K562 (cell line): ENCODE data around the gene HPCAL1. TPM values are rescaled to one million over a fixed set of nuclear protein-coding genes. Genes with fewer than 3 reads are reported as not detected.
A peak's percentile ranks its signal among the peaks of the same experiment; 100 is the strongest.

Experiments used
- ATAC-seq: fragments of 200-7000 bp; cut with Tn5 transposase; 3 replicates; pipeline ENCODE4 v1.9.1; 2020; ENCODE audit warnings: moderate library complexity
- BruUV-seq: library from RNA; stranded (reverse); fragments of 400-500 nt; replicated peaks from 2 replicates; lab custom pipeline; 2021; lab: Mats Ljungman, UMichigan
- CTCF ChIA-PET: fragments of 300-600 bp; formaldehyde crosslinking; extraction: SDS; loops from one replicate; lab custom pipeline; 2021; ENCODE audit warnings: low intra/inter-chr PET ratio; lab: Yijun Ruan, JAX
- POLR2A ChIA-PET: fragments of 300-600, 350-650 bp; sonication (Branson Sonifier 250); formaldehyde crosslinking; extraction: SDS; loops from one replicate; lab custom pipeline; 2021; ENCODE audit warnings: antibody characterized with exemption, inconsistent platforms; lab: Yijun Ruan, JAX
- DNase-seq, 4 experiments: peaks; one replicate each; pipeline versions ENCODE4 v3.0.0 to v3.0.0-alpha.2; 2011 to 2018; ENCODE audit warnings: low spot score in 3 of 4, mixed read lengths in 3 of 4; ENCODE audit errors: extremely low read depth in 1 of 4
- FAIRE-seq: peaks from 2 replicates; lab custom pipeline; 2011; peaks lifted over from hg19 to GRCh38; lab: Jason Lieb, UNC
- H2AFZ ChIP-seq: 2 replicates; pipeline ENCODE4 v1.6.0; 2011; ENCODE audit warnings: low read depth, low read length, control low read depth, inconsistent platforms
- H3K27ac ChIP-seq: fragments of 200-600 bp; 3 replicates; pipeline ENCODE4 v1.8.0; 2011; ENCODE audit warnings: low read depth, mild to moderate bottlenecking, control low read depth, inconsistent platforms, low read length, moderate library complexity, mixed read lengths; ENCODE audit errors: extremely low read depth
- H3K27me3 ChIP-seq, 2 experiments: fragments of 300-600 bp in 1 of 2; 2 replicates in 1 of 2; 3 replicates in 1 of 2; pipeline versions ENCODE4 v1.6.0 to v1.8.0; 2011; ENCODE audit warnings: inconsistent platforms in 2 of 2, low read length in 2 of 2, mild to moderate bottlenecking in 1 of 2, mixed read lengths in 1 of 2, moderate library complexity in 1 of 2; ENCODE audit not compliant: control insufficient read depth in 2 of 2, insufficient read depth in 2 of 2
- H3K36me3 ChIP-seq: fragments of 300-600 bp; 3 replicates; pipeline ENCODE4 v1.8.0; 2011; ENCODE audit warnings: mild to moderate bottlenecking, low read length, inconsistent platforms; ENCODE audit not compliant: control insufficient read depth, insufficient read depth
- H3K4me1 ChIP-seq, 2 experiments: fragments of 200-600 bp in 1 of 2; replicated peaks in 1 of 2; 2 replicates in 1 of 2; 3 replicates in 1 of 2; pipeline versions ENCODE4 v1.5.1 to v1.8.0; 2011; ENCODE audit warnings: inconsistent platforms in 2 of 2, low read length in 2 of 2, mild to moderate bottlenecking in 1 of 2, mixed read lengths in 1 of 2, moderate library complexity in 1 of 2; ENCODE audit not compliant: control insufficient read depth in 2 of 2, insufficient read depth in 2 of 2
- H3K4me2 ChIP-seq: 2 replicates; pipeline ENCODE4 v1.6.1; 2011; ENCODE audit warnings: low read length, control low read depth, inconsistent platforms, mixed read lengths; ENCODE audit not compliant: insufficient read depth
- H3K4me3 ChIP-seq: fragments of 200-600 bp; sonication (generic), shearing (Covaris generic); 2 replicates; pipeline ENCODE4 v1.5.1; 2016; ENCODE audit warnings: control low read depth, inconsistent platforms
- H3K79me2 ChIP-seq: fragments of 200-600 bp; 3 replicates; pipeline ENCODE4 v1.8.0; 2011; ENCODE audit warnings: low read length, inconsistent platforms; ENCODE audit not compliant: control insufficient read depth, insufficient read depth
- H3K9ac ChIP-seq, 2 experiments: 2 replicates each; pipeline versions ENCODE4 v1.6.0 to v1.6.1; 2011; ENCODE audit warnings: low read depth in 2 of 2, low read length in 2 of 2, control low read depth in 1 of 2, inconsistent platforms in 1 of 2, mild to moderate bottlenecking in 1 of 2, mixed read lengths in 1 of 2; ENCODE audit not compliant: insufficient read depth in 1 of 2
- H3K9me1 ChIP-seq: one replicate; pipeline ENCODE4 v1.6.0; 2011; ENCODE audit warnings: inconsistent platforms, mild to moderate bottlenecking, low read length, moderate library complexity; ENCODE audit not compliant: control insufficient read depth, insufficient read depth
- H3K9me3 ChIP-seq: replicated peaks from 2 replicates; pipeline ENCODE4 v1.5.1; 2011; ENCODE audit warnings: low read depth, low read length, inconsistent platforms; ENCODE audit not compliant: control insufficient read depth, insufficient read depth
- H4K20me1 ChIP-seq: replicated peaks from 2 replicates; pipeline ENCODE4 v1.6.1; 2011; ENCODE audit warnings: low read length, inconsistent platforms, mixed read lengths; ENCODE audit not compliant: control insufficient read depth, insufficient read depth
- ARNT ChIP-seq, 2 experiments: fragments of 450-650 bp; IDR thresholded peaks; 2 replicates each; pipeline ENCODE4 v1.6.1; 2016; ENCODE audit warnings: mild to moderate bottlenecking in 1 of 2
- BCOR ChIP-seq: fragments of 450-650 bp; IDR thresholded peaks from 2 replicates; pipeline ENCODE4 v1.6.1; 2016
- C11orf30 ChIP-seq: fragments of 450-650 bp; IDR thresholded peaks from 2 replicates; pipeline ENCODE4 v1.6.1; 2016; ENCODE audit warnings: low read depth, mild to moderate bottlenecking
- DPF2 ChIP-seq: fragments of 450-650 bp; IDR thresholded peaks from 2 replicates; pipeline ENCODE4 v1.6.1; 2016
- ELF1 ChIP-seq: fragments of 200-800 bp; sonication (Bioruptor generic); IDR thresholded peaks from 2 replicates; pipeline ENCODE4 v1.6.1; 2016; ENCODE audit warnings: missing genetic modification characterization, missing compliant biosample characterization
- GATAD2B ChIP-seq: fragments of 450-650 bp; IDR thresholded peaks from 2 replicates; pipeline ENCODE4 v1.6.1; 2017; ENCODE audit warnings: mild to moderate bottlenecking, borderline replicate concordance
- HNRNPK ChIP-seq: fragments of 200-400 bp; formaldehyde crosslinking; IDR thresholded peaks from one replicate; pipeline ENCODE4 v1.6.1; 2018; ENCODE audit warnings: mild to moderate bottlenecking, low read depth, low read length; ENCODE audit not compliant: poor library complexity, severe bottlenecking
- JUND ChIP-seq, 2 experiments: IDR thresholded peaks; 2 replicates in 1 of 2; 3 replicates in 1 of 2; pipeline ENCODE4 v1.6.1; 2011; ENCODE audit warnings: borderline replicate concordance in 2 of 2, low read depth in 2 of 2, low read length in 2 of 2, improper control_type of control experiment in 1 of 2, missing biosample characterization in 1 of 2, missing genetic modification characterization in 1 of 2, missing genetic modification reagents in 1 of 2
- MAFF ChIP-seq: IDR thresholded peaks from 2 replicates; pipeline ENCODE4 v1.6.1; 2012; ENCODE audit warnings: low read length, improper control_type of control experiment
- MAFG ChIP-seq: fragments of 450-650 bp; conservative IDR thresholded peaks from 2 replicates; pipeline ENCODE4 v1.6.1; 2016; ENCODE audit warnings: missing genetic modification characterization, missing compliant biosample characterization
- MNT ChIP-seq, 2 experiments: fragments of 450-650 bp; conservative IDR thresholded peaks; 2 replicates each; pipeline ENCODE4 v1.6.1; 2017; ENCODE audit warnings: mild to moderate bottlenecking in 2 of 2, moderate library complexity in 2 of 2
- MYBL2 ChIP-seq, 2 experiments: fragments of 450-650 bp in 1 of 2; sonication (generic) in 1 of 2; formaldehyde crosslinking in 1 of 2; IDR thresholded peaks; 2 replicates each; pipeline versions ENCODE4 v1.6.1 to v1.8.1; 2017 to 2022; ENCODE audit warnings: borderline replicate concordance in 1 of 2, inconsistent platforms in 1 of 2, low read depth in 1 of 2, mild to moderate bottlenecking in 1 of 2, missing genetic modification reagents in 1 of 2, moderate library complexity in 1 of 2
- NCOA1 ChIP-seq: fragments of 450-650 bp; IDR thresholded peaks from 2 replicates; pipeline ENCODE4 v1.6.1; 2016; ENCODE audit warnings: low read depth
- OTX1 ChIP-seq: fragments of 450-650 bp; formaldehyde crosslinking; IDR thresholded peaks from 2 replicates; pipeline ENCODE4 v1.4.0; 2022; ENCODE audit warnings: mild to moderate bottlenecking
- RB1 ChIP-seq: fragments of 450-650 bp; IDR thresholded peaks from 2 replicates; pipeline ENCODE4 v1.6.1; 2017; ENCODE audit warnings: low read depth, mild to moderate bottlenecking
- RBM15 ChIP-seq: fragments of 200-400 bp; formaldehyde crosslinking; IDR thresholded peaks from 2 replicates; pipeline ENCODE4 v1.6.1; 2018; ENCODE audit warnings: mild to moderate bottlenecking, low read length, moderate library complexity; ENCODE audit not compliant: insufficient read depth
- RBM17 ChIP-seq: fragments of 200-400 bp; formaldehyde crosslinking; IDR thresholded peaks from 2 replicates; pipeline ENCODE4 v1.6.1; 2017; ENCODE audit warnings: low read depth, mild to moderate bottlenecking, low read length, borderline replicate concordance
- SIRT6 ChIP-seq: IDR thresholded peaks from one replicate; pipeline ENCODE4 v1.6.1; 2012; ENCODE audit warnings: low read depth, mild to moderate bottlenecking, control low read depth, inconsistent platforms, low read length, moderate library complexity
- TARDBP ChIP-seq: fragments of 450-650 bp; IDR thresholded peaks from 2 replicates; pipeline ENCODE4 v1.6.1; 2016
- ZC3H4 ChIP-seq: sonication (generic); formaldehyde crosslinking; IDR thresholded peaks from 2 replicates; pipeline ENCODE4 v1.9.0; 2021; ENCODE audit warnings: missing genetic modification reagents, borderline replicate concordance
- ZNF146 ChIP-seq: IDR thresholded peaks from one replicate; pipeline ENCODE4 v1.6.1; 2018; ENCODE audit warnings: missing compliant biosample characterization; ENCODE audit not compliant: unreplicated experiment
- ZNF41 ChIP-seq: fragments of 250-450 bp; sonication (Bioruptor Pico); conservative IDR thresholded peaks from 2 replicates; pipeline ENCODE4 v1.4.0; 2020; ENCODE audit warnings: mild to moderate bottlenecking
- WGBS: fragments of 100-300 bp; shearing (Covaris generic); methylation state at CpG from one replicate; pipeline ENCODE4 v1.1.6; 2016; ENCODE audit warnings: low coverage, mixed read lengths; ENCODE audit not compliant: insufficient coverage; ENCODE audit errors: missing lambda C conversion rate; 5-methylcytosine and 5-hydroxymethylcytosine counted together
- in situ Hi-C: fragments of 300-500 bp; cut with MboI; formaldehyde crosslinking; loops from 4 replicates; pipeline ENCODE4 v1.15.0; 2018; ENCODE audit warnings: inconsistent platforms, mixed read lengths
- intact Hi-C: fragments of 100-400 bp; cut with micrococcal nuclease; formaldehyde crosslinking; loops from 2 replicates; pipeline ENCODE4 v1.14.2; 2022
- polyA plus RNA-seq, 8 experiments: library from polyadenylated mRNA; depleted of rRNA in 4 of 8; stranded (reverse) in 5 of 8; unstranded in 3 of 8; fragments of >200 nt; fragmentation: Nextera tagmentation in 2 of 8; fragmentation: Illumina TruSeq in 1 of 8; extraction: Ambion mirVana in 2 of 8; extraction: Trizol in 1 of 8; gene quantifications; 2 replicates each; pipeline versions ENCODE4 v1.2.1 to v1.2.3, GENCODE V29; 2011 to 2014; ENCODE audit warnings: inconsistent platforms in 1 of 8, missing spikeins in 1 of 8
- total RNA-seq, 7 experiments: library from RNA; depleted of rRNA in 6 of 7; stranded (reverse); fragments of >200 nt in 6 of 7; fragmentation: Illumina TruSeq in 2 of 7; extraction: Trizol in 2 of 7; gene quantifications; 2 replicates each; pipeline versions ENCODE4 v1.2.1 to v1.2.3, GENCODE V29; 2011 to 2021; ENCODE audit warnings: low replicate concordance in 1 of 7
- TF ChIP-seq, protein P1 (sequence below): fragments of 250-450 bp; sonication (Bioruptor Pico); IDR thresholded peaks from 2 replicates; pipeline ENCODE4 v1.8.0; 2021; ENCODE audit warnings: mild to moderate bottlenecking, moderate library complexity

HPCAL1 gene
- total and polyA plus RNA-seq, 9 of the 15 experiments (the other 6 are each of a cell fraction or from before 2014, with no cell fraction given) = 2.7 to 65.5 (median 23.9) TPM

DNA sequence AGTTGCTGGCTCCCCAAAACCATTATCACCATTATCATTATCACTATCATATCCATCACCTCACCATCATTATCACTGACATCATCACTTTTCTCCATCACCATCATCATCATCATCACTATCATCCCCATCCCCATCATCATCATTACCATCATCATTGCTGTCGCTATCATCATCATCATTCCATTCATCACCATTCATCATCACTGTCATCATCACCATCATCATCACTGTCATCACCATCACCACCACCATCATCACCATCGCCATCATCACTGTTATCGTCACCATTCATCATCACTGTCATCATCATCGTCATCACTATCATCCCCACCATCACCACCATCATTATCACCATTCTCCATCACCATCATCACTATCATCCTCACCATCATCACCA, 9.0 kb downstream of the HPCAL1 start:
- Histone ChIP-seq H3K36me3 (peaks cover 12% of the 10 kb centered on the region), H3K27me3 (no peaks in the 10 kb centered on the region; a peak in 1 of 5 replicates), H3K4me1 (peaks cover 17 to 23% of the 10 kb centered on the region in 2 experiments), H3K27ac (no peak overlapping the region), H3K9me3 (no peaks in the 10 kb centered on the region), H3K79me2 (peaks cover 94% of the 10 kb centered on the region), H3K9ac (no peak overlapping the region), H3K4me3 (no peak overlapping the region), H2AFZ (no peak overlapping the region), H3K9me1 (peaks cover 7% of the 10 kb centered on the region), H3K4me2 (no peak overlapping the region), H4K20me1 (peaks cover 7% of the 10 kb centered on the region; the same call in 1 of the 2 replicates)
- ChIA-PET CTCF (no interaction called here), POLR2A (no interaction called here)
- no TSS peak for BruUV-seq
- in situ Hi-C loops (no loop called here), intact Hi-C loops (no loop called here)
- FAIRE-seq (peak; percentile 26), ATAC-seq (no peak), DNase-seq (no peak)
- 75% methylated on average over 4 of the region's 4 CpGs for WGBS
- TF ChIP-seq, protein P1, sequence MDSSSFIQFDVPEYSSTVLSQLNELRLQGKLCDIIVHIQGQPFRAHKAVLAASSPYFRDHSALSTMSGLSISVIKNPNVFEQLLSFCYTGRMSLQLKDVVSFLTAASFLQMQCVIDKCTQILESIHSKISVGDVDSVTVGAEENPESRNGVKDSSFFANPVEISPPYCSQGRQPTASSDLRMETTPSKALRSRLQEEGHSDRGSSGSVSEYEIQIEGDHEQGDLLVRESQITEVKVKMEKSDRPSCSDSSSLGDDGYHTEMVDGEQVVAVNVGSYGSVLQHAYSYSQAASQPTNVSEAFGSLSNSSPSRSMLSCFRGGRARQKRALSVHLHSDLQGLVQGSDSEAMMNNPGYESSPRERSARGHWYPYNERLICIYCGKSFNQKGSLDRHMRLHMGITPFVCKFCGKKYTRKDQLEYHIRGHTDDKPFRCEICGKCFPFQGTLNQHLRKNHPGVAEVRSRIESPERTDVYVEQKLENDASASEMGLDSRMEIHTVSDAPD = no peak
- peak; percentile 55; the same call in 1 of the 2 replicates for TF ChIP-seq C11orf30
- TF ChIP-seq ZNF41 = no peak
- TF ChIP-seq TARDBP = no peak
- no peak for TF ChIP-seq RBM17
- no peak for TF ChIP-seq HNRNPK
- TF ChIP-seq RB1 = no peak
- TF ChIP-seq ARNT (IDR thresholded peaks at IDR 0.05) = no peak
- TF ChIP-seq ZNF146 (CRISPR knock-in tag) = no peak
- TF ChIP-seq SIRT6 = no peak
- 0 out of 2 replicates have a peak, but pooled peaks have one; percentile 26 for TF ChIP-seq MAFG (tag)
- TF ChIP-seq MNT (conservative IDR thresholded peaks at IDR 0.05) = no peak
- TF ChIP-seq MAFF = no peak; the same call in 1 of the 2 replicates
- TF ChIP-seq BCOR = peak; percentile 40; the same call in 1 of the 2 replicates
- peak; percentile 38; the same call in 1 of the 2 replicates for TF ChIP-seq MYBL2 (IDR thresholded peaks at IDR 0.05; ENCODE audit: low read depth)
- no peak for TF ChIP-seq MYBL2 (CRISPR knock-in tag; IDR thresholded peaks at IDR 0.05; ENCODE audit: borderline replicate concordance)
- no peak for TF ChIP-seq JUND (IDR thresholded peaks at IDR 0.05; ENCODE audit: borderline replicate concordance, low read depth, low read length)
- TF ChIP-seq JUND (tag; IDR thresholded peaks at IDR 0.05; ENCODE audit: borderline replicate concordance, low read depth, low read length) = no peak
- no peak for TF ChIP-seq NCOA1
- 0 out of 2 replicates have a peak, but pooled peaks have one; percentile 44 for TF ChIP-seq OTX1 (CRISPR knock-in tag)
- no peak for TF ChIP-seq ELF1 (tag)
- no peak for TF ChIP-seq ZC3H4 (CRISPR knock-in tag)
- 0 out of 2 replicates have a peak, but pooled peaks have one; percentile 5 for TF ChIP-seq DPF2
- no peak for TF ChIP-seq GATAD2B
- no peak for TF ChIP-seq RBM15
